NCI-H510A (cell line): ENCODE data around the gene SLC39A11.
A peak's percentile ranks its signal among the peaks of the same experiment; 100 is the strongest.

Experiments used
- DNase-seq: peaks from one replicate; lab custom pipeline; 2025; lab: John Stamatoyannopoulos, UW

Gene SLC39A11

GRCh38 chr17:72615627-72615991 is 476.9 kb downstream of the SLC39A11 start:
- DNase-seq, result no peak

DNA sequence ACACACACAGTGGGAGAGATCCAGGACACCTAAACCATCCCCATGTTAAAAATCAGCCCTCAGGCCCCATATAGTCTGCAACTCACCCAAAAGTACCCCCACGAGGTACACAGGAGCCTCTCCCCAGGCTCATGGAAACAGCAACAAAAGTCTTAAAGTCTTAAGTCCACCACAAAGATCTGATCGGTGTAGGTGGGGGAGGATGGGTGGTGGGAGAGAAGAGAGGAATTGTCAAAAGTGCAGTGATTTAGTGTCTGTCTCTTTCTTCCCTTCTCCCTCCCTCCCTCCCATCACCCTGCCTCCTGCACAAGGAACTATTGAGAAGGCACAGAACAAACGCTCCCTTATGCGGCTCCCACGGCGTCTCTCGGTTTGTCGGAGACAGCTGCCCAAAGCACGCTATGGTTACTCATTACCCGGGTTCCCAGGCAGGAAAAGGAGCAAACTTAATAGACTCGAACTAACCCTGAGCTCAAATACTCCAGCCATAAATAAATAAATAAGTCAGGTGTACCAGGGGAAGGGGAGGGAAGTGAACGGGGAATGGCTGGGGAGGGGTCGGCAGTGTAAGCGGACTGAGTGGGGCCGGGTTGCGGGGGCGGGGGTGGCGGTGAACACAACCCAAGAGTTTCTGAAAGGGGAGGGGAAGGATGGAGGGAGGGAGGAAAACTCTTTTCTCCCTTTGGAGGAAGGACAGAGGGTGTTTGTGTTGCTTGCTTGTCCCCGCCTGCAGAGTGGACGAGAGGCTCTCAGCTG is 477.4 kb downstream of the SLC39A11 start:
- DNase-seq, result no peak

GRCh38 chr17:72614476-72614870 is 478.0 kb downstream of the SLC39A11 start:
- DNase-seq, result no peak

DNA sequence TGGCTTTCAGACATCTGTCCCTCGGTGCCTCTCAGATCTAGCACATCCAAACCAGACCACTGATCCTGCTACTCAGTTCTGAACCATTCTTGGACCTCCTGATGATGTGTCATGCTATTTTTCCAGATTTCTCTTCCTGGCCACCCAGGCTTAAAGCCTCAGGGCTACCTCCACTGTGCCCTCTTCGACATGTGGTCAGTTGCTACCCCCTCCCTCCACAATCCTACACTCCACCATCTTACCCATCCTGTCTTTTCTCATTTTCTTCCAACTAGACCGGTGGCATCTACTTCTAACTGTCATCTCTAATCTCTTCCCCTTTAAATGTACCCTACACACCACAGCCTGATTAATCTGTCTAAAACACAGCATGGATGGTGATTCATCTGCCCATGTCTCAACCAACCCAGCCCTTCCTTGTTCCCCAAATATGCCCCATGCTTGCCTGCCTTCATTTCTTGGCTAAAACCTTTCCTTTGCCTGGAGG is 478.6 kb downstream of the SLC39A11 start:
- DNase-seq, result no peak

DNA sequence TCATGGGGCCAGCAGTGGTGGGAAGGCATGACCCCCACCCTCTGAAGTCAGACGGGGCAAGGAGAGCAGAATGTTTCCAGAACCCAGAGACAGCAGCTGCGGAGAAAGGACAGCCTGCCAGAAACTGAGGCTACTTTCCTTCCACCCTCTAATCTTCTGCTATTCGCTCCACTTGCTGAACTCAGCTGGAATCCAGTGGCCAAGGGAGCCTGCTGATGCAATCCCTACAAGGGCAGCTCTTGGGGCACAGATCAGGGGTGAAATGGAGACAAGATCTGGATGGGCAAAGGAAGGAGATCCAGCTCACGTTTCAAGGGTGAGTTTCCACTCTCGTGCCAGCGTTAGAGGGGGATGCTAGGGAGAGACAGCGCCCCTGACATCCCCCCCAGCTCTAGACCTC is 479.1 kb downstream of the SLC39A11 start:
- no peak for DNase-seq

DNA sequence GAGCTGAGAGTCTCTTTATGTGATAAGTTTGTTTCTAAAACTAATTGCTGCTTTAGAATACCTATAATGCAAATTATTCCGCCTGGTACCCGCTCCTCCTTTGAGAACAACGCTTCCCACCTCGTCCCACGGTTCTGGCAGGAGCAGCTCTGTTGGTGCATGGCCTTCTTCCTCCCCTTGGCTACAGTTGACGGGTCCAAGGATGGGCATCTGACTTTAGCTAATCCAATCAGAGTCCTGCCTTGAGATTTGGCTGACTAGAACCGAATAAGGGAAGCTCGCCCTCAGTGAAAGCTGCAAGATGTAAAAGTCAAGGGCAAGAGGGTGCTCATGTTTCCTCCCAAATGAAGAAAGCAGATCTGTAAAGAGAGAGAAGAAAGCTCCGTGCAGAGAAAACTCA is 481.3 kb downstream of the SLC39A11 start:
- DNase-seq, result no peak

- DNase-seq, result no peak
These were observed 483.0 kb downstream of the SLC39A11 start for GRCh38 chr17:72609501-72609900.

DNA sequence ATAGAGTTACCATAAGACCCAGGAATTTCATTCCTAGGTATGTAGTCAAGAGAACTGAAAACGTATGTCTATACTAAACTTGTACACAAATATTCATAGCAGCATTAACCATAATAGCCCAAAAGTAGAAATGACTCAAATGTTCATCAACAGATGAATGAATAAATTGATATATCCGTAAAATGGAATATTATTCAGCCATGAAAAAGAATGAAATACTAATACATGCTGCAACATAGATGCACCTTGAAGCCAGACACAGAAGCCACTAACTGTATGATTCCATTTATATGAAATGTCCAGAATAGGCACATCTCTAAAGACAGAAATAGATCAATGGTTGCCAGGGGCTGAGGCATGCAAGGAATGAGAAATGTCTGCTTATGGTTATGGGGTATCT is 484.1 kb downstream of the SLC39A11 start:
- no peak for DNase-seq

DNA sequence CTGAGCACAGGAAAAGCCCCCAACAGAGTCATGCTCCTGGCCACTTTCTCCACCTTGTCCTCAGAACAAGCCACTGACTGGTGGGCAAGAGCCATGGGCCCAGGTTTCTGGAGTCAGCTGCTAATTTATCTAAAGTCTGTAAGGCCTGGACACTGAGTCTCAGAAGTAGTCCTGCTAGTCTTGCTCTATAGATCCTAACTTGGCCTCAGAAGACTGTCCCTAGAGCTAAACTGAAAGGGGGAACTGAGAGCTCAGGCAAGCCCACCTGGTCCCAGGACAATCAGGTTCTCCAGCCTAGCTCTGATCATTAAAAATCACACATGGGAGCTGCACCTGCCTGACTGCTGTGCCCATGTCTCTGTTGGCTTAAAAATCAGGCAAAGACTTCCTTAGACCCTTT is 485.8 kb downstream of the SLC39A11 start:
- no peak for DNase-seq

GRCh38 chr17:72605543-72605942 is 486.9 kb downstream of the SLC39A11 start:
- DNase-seq, result no peak

DNA sequence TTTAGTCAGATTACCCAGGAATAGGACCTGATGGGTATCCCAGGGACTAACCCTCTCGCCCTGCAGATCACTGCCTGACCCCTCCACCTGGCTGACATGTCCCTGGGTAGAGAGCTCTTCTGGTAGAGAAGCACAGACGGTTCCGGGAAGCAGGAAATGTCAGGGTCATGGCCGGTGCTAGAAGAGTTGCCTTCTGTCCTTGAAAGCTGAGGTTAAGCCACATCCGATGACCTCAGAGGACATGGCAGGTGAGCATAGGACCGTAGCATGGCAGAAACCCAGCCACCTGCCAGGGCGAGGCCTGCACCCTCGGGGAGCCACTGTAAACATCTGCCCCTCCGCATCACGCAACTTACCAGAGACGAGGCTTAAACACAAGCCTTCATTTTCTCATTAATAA is 488.0 kb downstream of the SLC39A11 start:
- DNase-seq, result peak; percentile 68

GRCh38 chr17:72603420-72604242 is 488.9 kb downstream of the SLC39A11 start:
- no peak for DNase-seq

DNA sequence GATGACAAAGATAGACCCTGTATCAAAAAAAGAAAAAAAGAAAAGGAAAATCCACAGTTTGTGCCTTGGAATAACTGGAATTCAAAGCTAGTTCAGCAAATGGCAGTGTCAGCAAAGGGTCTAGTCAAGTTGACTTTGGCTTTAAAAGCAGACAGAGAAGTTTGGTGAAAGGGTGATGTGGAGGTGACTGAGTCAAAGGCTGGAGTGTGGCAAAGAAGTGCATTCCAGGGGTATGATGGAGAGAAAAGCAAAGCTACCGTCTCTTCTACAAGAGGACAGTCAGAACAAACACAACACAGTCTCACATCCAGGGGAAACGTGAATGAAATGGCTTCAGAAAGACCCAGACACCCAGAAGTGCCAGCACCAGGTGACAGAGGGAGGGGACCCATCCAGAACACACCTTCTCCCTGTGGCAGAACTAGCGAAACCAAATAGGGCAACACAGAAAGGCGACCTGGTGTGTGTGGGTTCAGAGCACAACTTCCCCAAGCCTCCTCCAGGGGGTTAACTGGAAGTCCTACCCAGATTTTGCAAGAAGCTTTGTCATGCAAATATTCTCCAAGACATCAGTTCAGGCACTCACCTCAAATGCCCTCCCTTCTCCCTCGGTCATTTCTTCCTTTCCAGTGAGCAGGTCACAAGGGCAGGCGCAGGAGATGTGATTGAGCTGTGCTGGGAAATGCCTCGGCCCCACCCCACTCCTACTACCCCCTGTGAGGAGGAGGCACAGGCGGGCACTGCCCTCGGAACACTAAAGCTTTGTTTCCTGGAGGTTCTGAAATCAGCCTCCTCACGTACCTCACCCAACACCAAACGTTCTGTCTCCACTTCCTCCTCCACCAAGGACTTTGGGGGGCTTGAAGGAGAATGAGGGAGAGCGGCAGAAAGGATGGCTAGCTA is 489.7 kb downstream of the SLC39A11 start:
- DNase-seq, result no peak

- DNase-seq, result no peak
These were observed 491.6 kb downstream of the SLC39A11 start for GRCh38 chr17:72600934-72601333.

DNA sequence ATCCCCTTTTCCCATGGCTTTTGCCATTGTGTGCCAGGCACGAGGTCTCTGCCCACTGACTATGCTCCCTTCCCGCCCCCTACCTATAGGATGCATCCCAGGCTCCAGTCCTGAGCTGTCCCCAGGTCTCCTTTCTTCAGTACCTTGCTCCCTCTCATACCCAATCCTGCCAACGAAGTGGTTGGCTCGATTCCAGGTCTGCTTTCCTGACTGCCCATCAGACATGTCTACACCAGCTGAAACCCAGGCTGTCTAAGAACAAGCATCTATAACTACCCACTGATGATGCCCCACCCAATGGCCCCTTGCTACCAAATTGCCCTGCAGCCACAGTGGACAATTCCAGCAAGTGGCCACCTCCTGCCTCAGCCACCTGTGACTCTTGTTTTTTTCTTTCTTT is 492.6 kb downstream of the SLC39A11 start:
- no peak for DNase-seq

- DNase-seq, result no peak
These were observed 493.8 kb downstream of the SLC39A11 start for GRCh38 chr17:72598695-72599094.

DNA sequence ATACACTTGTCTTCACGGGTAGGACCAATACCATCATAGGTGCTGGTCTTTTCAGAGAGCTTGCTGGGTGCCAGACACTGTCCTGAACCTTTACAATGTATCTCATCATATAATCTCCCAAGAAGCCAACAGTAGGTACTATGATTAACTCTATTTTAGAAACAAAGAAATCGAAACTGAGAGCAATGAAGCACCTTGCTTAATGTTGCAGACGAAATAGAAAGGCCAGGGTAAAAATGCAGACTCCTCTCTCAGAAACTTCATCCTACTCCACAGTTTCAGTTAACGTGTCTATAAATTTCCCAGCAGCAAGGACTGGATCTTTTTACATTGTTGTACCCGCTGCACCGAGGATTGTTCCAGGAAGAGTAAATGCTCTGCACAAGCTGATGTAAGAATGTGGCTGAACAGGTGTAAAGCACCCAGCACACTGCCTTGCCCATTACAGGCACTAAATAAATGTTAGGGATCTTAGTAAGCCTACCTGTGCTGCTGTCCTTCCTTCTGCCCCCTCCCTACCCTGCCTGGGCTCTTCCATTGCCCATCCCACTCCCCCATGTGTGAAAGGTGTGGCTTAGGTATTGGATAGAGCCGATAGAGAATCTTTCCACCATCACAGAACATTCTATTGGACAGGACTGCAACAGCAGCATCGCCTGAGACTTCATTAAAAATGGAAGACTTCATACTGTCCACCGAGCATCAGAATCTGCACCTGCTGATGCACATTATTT is 495.0 kb downstream of the SLC39A11 start:
- no peak for DNase-seq
